HG03039 (cell line): ENCODE data around the gene CSNK1G2.

ENCODE experiments used
- ATAC-seq: cut with Tn5 transposase; IDR thresholded peaks from one replicate; pipeline ENCODE4 v1.9.1; 2021; ENCODE audit warnings: mild to moderate bottlenecking, moderate library complexity; ENCODE audit not compliant: unreplicated experiment

Gene CSNK1G2

GRCh38 chr19:1917926-1918325 is 23.0 kb upstream of the CSNK1G2 start:
- ATAC-seq: no peak

GRCh38 chr19:1918975-1919374 is 22.0 kb upstream of the CSNK1G2 start:
- ATAC-seq: no peak

GRCh38 chr19:1920644-1921043 is 20.3 kb upstream of the CSNK1G2 start:
- no peak for ATAC-seq

GRCh38 chr19:1921326-1921725 is 19.6 kb upstream of the CSNK1G2 start:
- no peak for ATAC-seq

GRCh38 chr19:1921825-1922224 is 19.1 kb upstream of the CSNK1G2 start:
- no peak for ATAC-seq

GRCh38 chr19:1922803-1923202 is 18.2 kb upstream of the CSNK1G2 start:
- no peak for ATAC-seq

- no peak for ATAC-seq
Observed at GRCh38 chr19:1923319-1923718, 17.7 kb upstream of the CSNK1G2 start.

GRCh38 chr19:1924320-1924961 is 16.5 kb upstream of the CSNK1G2 start:
- ATAC-seq: no peak

GRCh38 chr19:1925544-1925943 is 15.4 kb upstream of the CSNK1G2 start:
- ATAC-seq: no peak

GRCh38 chr19:1929021-1929742 is 11.8 kb upstream of the CSNK1G2 start:
- no peak for ATAC-seq

GRCh38 chr19:1931445-1931844 is 9.5 kb upstream of the CSNK1G2 start:
- no peak for ATAC-seq

GRCh38 chr19:1932395-1932794 is 8.6 kb upstream of the CSNK1G2 start:
- no peak for ATAC-seq

GRCh38 chr19:1933244-1933643 is 7.7 kb upstream of the CSNK1G2 start:
- ATAC-seq: no peak

- no peak for ATAC-seq
Observed at GRCh38 chr19:1933942-1934341, 7.0 kb upstream of the CSNK1G2 start.

GRCh38 chr19:1935484-1936208 is 5.3 kb upstream of the CSNK1G2 start:
- ATAC-seq: no peak

- ATAC-seq: no peak
Observed at GRCh38 chr19:1936430-1936829, 4.5 kb upstream of the CSNK1G2 start.

GRCh38 chr19:1936916-1937610 is 3.9 kb upstream of the CSNK1G2 start:
- ATAC-seq: no peak

- ATAC-seq: no peak
Observed at GRCh38 chr19:1938071-1938470, 2.9 kb upstream of the CSNK1G2 start.

- no peak for ATAC-seq
Observed at GRCh38 chr19:1942078-1942933, 1.3 kb downstream of the CSNK1G2 start.

- no peak for ATAC-seq
Observed at GRCh38 chr19:1942934-1943555, 2.1 kb downstream of the CSNK1G2 start.
